Uterus (tissue), 4 donors: ENCODE data around the gene MPDU1. TPM values are rescaled to one million over a fixed set of nuclear protein-coding genes. Genes with fewer than 3 reads are reported as not detected.

Experiments
- DNase-seq, 2 donors: peaks; one replicate each; pipeline ENCODE4 v3.0.0-alpha.2; 2019 to 2020
- H3K27ac ChIP-seq, 2 donors: fragments of 200-600 bp; sonication (generic); 1 replicate in 1 of 2; 2 replicates in 1 of 2; pipeline ENCODE4 v1.5.1; 2016 to 2018
- H3K27me3 ChIP-seq, 2 donors: fragments of 200-600 bp; sonication (generic); one replicate each; pipeline ENCODE4 v1.5.1; 2018 to 2019; ENCODE audit warnings: control low read depth in 1 of 2
- H3K36me3 ChIP-seq, 2 donors: fragments of 200-600 bp; sonication (generic); one replicate each; pipeline ENCODE4 v1.5.1; 2019; ENCODE audit warnings: control low read depth in 1 of 2
- H3K4me1 ChIP-seq, 2 donors: fragments of 200-600 bp; sonication (generic); one replicate each; pipeline ENCODE4 v1.5.1; 2018 to 2019; ENCODE audit warnings: control low read depth in 1 of 2
- H3K4me3 ChIP-seq, 2 donors: fragments of 200-600 bp; sonication (generic); 1 replicate in 1 of 2; 2 replicates in 1 of 2; pipeline ENCODE4 v1.5.1; 2018 to 2019; ENCODE audit warnings: mild to moderate bottlenecking in 1 of 2
- H3K9me3 ChIP-seq, 2 donors: fragments of 200-600 bp; sonication (generic); one replicate each; pipeline ENCODE4 v1.5.1; 2019; ENCODE audit warnings: control low read depth in 1 of 2
- POLR2A ChIP-seq, 2 donors: fragments of 450-650 bp; IDR thresholded peaks; one replicate each; pipeline ENCODE4 v1.6.1; 2016; ENCODE audit warnings: antibody characterized with exemption in 2 of 2, mild to moderate bottlenecking in 1 of 2, moderate library complexity in 1 of 2
- intact Hi-C: fragments of 100-400 bp; cut with DNase I; formaldehyde crosslinking; loops from one replicate; pipeline ENCODE4 v1.15.1; 2023; ENCODE audit warnings: low total_unique reads
- total RNA-seq, 4 donors: library from RNA; depleted of rRNA in 3 of 4; stranded (reverse); fragments of >200 nt in 3 of 4; gene quantifications; one replicate each; pipeline versions ENCODE4 v1.1.0 to v1.2.4, GENCODE V29; 2014 to 2023
- TF ChIP-seq, protein P1 (sequence below), 4 experiments: fragments of 200-600 bp in 2 of 4; fragments of 450-650 bp in 2 of 4; sonication (generic) in 2 of 4; IDR thresholded peaks; one replicate each; pipeline ENCODE4 v1.5.1; 2016 to 2019; ENCODE audit warnings: antibody characterized with exemption in 4 of 4, mild to moderate bottlenecking in 2 of 4, moderate library complexity in 1 of 4
- donor health status: DM: yes; HTN: yes; CAD: no.

MPDU1 gene
- total RNA-seq, 4 donors from 2014 or later = 2.6 to 63.6 (median 35.0) TPM

DNA sequence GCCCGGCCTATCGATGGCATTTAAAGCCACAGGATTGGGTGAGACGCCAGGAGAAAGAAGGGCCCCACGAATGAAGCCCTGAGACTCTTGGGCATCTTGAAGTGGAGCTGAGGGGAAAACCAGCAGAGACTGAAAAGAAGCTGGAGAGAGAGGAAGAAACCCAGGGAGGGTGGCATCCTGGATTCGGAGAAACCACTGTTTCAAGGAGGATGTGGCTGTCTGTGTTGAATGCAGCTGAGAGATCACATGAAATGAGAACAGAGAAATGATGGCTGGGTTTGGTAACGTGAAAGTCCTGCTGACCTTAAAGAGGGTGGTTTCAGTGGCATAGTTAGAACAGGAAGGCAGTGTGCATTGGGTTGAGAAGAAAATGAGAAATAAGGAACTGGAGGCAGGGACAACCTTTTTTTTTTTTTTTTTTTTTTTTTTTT is 31.0 kb upstream of the MPDU1 start:
- H3K27ac ChIP-seq = no peak overlapping the region
- no peak for DNase-seq
- no peak for TF ChIP-seq POLR2A (IDR thresholded peaks at IDR 0.05)
- TF ChIP-seq, protein P1, sequence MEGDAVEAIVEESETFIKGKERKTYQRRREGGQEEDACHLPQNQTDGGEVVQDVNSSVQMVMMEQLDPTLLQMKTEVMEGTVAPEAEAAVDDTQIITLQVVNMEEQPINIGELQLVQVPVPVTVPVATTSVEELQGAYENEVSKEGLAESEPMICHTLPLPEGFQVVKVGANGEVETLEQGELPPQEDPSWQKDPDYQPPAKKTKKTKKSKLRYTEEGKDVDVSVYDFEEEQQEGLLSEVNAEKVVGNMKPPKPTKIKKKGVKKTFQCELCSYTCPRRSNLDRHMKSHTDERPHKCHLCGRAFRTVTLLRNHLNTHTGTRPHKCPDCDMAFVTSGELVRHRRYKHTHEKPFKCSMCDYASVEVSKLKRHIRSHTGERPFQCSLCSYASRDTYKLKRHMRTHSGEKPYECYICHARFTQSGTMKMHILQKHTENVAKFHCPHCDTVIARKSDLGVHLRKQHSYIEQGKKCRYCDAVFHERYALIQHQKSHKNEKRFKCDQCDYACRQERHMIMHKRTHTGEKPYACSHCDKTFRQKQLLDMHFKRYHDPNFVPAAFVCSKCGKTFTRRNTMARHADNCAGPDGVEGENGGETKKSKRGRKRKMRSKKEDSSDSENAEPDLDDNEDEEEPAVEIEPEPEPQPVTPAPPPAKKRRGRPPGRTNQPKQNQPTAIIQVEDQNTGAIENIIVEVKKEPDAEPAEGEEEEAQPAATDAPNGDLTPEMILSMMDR (IDR thresholded peaks at IDR 0.05) = no peak
- H3K9me3 ChIP-seq = no peaks in the 10 kb centered on the region
- H3K27me3 ChIP-seq = no peaks in the 10 kb centered on the region
- no peaks in the 10 kb centered on the region for H3K36me3 ChIP-seq
- peaks cover 7 to 14% of the 10 kb centered on the region in 2 donors for H3K4me1 ChIP-seq
- no peak overlapping the region for H3K4me3 ChIP-seq
- intact Hi-C loops = no loop called here

DNA sequence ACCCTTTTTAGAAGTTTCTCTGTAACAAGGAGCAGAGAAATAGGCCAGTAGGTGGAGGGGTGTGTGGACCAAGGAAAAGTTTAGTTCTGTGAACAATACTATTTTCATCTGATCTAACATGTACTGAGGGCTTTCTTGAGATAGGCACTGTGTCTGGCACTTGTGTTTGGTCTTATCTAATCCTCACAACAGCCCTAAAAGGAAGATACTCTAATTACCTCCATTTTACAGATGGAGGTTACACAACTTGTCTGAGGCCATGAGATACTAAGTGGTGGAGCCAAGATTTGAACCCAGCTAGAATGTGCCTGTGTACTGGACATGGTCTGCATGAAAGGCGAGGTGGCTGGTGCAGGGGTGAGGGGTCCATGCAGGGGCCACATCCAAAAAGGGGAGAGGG is 30.3 kb upstream of the MPDU1 start:
- no peak overlapping the region for H3K4me3 ChIP-seq
- intact Hi-C loops = no loop called here
- no peaks in the 10 kb centered on the region for H3K36me3 ChIP-seq
- TF ChIP-seq, protein P1 (IDR thresholded peaks at IDR 0.05) = no peak
- TF ChIP-seq POLR2A (IDR thresholded peaks at IDR 0.05) = no peak
- no peaks in the 10 kb centered on the region for H3K27me3 ChIP-seq
- H3K9me3 ChIP-seq = no peaks in the 10 kb centered on the region
- no peak overlapping the region for H3K27ac ChIP-seq
- peaks cover 9 to 19% of the 10 kb centered on the region in 2 donors for H3K4me1 ChIP-seq
- DNase-seq = no peak

DNA sequence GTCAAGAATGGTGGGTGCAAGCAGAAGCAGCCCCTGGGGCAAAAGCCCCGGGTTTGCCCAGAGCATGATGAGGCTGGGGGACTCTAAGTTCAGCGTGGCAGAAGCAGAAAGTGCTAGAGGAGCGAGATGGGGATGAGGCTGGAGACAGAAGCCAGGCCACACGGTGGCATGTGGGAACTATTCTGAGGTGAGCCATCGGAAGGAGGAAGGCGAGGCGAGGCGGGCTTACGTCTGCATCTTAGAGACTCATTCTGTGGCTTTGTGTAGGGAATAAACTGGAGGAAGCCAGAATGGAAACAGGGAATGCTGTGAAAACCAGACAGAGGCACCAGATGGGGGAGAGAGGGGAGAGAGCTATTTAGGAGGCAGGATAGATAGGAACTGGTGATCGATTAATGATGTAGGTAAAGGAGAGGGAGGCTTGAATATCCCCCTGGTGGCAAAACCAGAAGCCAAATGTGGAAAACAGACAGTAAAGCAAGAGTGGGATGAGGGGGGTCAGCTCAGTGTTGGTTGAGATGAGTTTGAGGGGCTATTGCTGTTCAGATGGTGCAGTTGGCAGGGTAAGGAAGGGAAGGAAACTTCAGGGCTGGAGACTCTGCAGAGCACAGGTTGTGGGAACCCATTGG is 28.2 kb upstream of the MPDU1 start:
- no peak for DNase-seq
- H3K4me1 ChIP-seq = peaks cover 20 to 33% of the 10 kb centered on the region in 2 donors
- no peak overlapping the region for H3K27ac ChIP-seq
- H3K4me3 ChIP-seq = no peak overlapping the region
- no peaks in the 10 kb centered on the region for H3K36me3 ChIP-seq
- H3K9me3 ChIP-seq = no peaks in the 10 kb centered on the region
- no peak for TF ChIP-seq POLR2A (IDR thresholded peaks at IDR 0.05)
- TF ChIP-seq, protein P1 (IDR thresholded peaks at IDR 0.05) = no peak
- intact Hi-C loops = no loop called here
- H3K27me3 ChIP-seq = no peaks in the 10 kb centered on the region

DNA sequence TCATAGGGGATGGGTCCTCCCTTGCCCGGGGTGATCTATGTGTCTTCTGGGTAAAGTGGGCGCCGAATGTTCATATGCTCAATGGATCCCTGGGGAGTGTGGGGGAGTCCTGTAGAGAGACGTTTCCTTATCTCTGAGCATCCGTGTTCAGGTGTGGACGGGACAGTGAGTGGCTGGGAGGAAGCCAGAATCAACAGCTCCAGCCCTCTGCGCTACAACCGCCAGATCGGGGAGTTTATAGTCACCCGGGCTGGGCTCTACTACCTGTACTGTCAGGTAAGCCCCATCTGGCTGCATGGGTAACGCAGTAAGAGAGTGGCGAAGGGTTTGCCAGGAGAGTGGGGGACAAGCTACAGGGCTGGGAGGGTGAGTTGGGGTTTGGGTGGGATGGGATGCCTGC is 27.0 kb upstream of the MPDU1 start:
- H3K4me1 ChIP-seq = peaks cover 24 to 34% of the 10 kb centered on the region in 2 donors
- H3K4me3 ChIP-seq = no peak overlapping the region
- DNase-seq = no peak
- intact Hi-C loops = no loop called here
- H3K36me3 ChIP-seq = no peaks in the 10 kb centered on the region
- peak overlapping the region; percentile 92 to 98 for H3K27ac ChIP-seq
- no peaks in the 10 kb centered on the region for H3K9me3 ChIP-seq
- H3K27me3 ChIP-seq = no peaks in the 10 kb centered on the region
- TF ChIP-seq POLR2A (IDR thresholded peaks at IDR 0.05) = no peak
- TF ChIP-seq, protein P1 (IDR thresholded peaks at IDR 0.05) = no peak

DNA sequence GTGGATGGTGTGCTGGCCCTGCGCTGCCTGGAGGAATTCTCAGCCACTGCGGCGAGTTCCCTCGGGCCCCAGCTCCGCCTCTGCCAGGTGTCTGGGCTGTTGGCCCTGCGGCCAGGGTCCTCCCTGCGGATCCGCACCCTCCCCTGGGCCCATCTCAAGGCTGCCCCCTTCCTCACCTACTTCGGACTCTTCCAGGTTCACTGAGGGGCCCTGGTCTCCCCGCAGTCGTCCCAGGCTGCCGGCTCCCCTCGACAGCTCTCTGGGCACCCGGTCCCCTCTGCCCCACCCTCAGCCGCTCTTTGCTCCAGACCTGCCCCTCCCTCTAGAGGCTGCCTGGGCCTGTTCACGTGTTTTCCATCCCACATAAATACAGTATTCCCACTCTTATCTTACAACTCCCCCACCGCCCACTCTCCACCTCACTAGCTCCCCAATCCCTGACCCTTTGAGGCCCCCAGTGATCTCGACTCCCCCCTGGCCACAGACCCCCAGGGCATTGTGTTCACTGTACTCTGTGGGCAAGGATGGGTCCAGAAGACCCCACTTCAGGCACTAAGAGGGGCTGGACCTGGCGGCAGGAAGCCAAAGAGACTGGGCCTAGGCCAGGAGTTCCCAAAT is 26.4 kb upstream of the MPDU1 start:
- intact Hi-C loops = no loop called here
- no peaks in the 10 kb centered on the region for H3K36me3 ChIP-seq
- no peak overlapping the region for H3K4me3 ChIP-seq
- no peaks in the 10 kb centered on the region for H3K27me3 ChIP-seq
- peaks cover 24 to 34% of the 10 kb centered on the region in 2 donors for H3K4me1 ChIP-seq
- no peaks in the 10 kb centered on the region for H3K9me3 ChIP-seq
- DNase-seq = no peak
- peak overlapping the region; percentile 92 to 98 for H3K27ac ChIP-seq
- TF ChIP-seq, protein P1 (IDR thresholded peaks at IDR 0.05) = no peak
- TF ChIP-seq POLR2A (IDR thresholded peaks at IDR 0.05) = no peak
